Fibroblast of pulmonary artery (primary cell): Measurements from ENCODE around the gene RASGRF2.
"Not testable (repeated sequence)": the region's sequence is repeated elsewhere in the genome, so short reads cannot be mapped to it uniquely, and the experiment has no call there.

Experiments used
- DNase-seq: peaks from one replicate; pipeline ENCODE4 v3.0.0-alpha.2; 2010; ENCODE audit warnings: low read depth
- H3K4me3 ChIP-seq: replicated peaks from 2 replicates; pipeline ENCODE4 v1.5.1; 2011; ENCODE audit warnings: low read depth, mild to moderate bottlenecking, control low read depth, low read length, moderate library complexity
- CTCF ChIP-seq: IDR thresholded peaks from 2 replicates; pipeline ENCODE4 v1.5.1; 2011; ENCODE audit warnings: mild to moderate bottlenecking, control low read depth, low read length, inconsistent platforms; ENCODE audit errors: missing control alignments

The RASGRF2 gene

DNA sequence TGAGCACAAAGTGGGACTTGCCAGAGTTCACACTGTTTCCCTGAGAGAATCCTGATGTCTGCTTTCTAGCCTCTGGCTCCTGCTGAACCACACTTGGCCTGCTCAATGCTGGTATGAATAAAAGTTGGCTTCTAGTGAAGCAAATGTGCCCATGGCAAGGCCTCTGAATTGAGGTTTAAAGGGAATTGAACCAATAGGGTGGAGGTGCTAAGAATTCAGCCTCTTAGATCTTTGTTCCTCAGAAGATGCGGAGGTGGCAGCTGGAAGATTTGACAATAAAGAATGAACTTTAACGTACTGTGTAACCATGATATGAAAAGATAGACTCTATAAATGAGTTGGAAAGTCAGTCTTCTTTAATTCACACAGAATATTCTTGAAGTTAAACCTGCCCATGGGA is 57.2 kb downstream of the RASGRF2 start:
- H3K4me3 ChIP-seq: no peak overlapping the region
- no peak for TF ChIP-seq CTCF
- DNase-seq: no peak

GRCh38 chr5:81018608-81019007 is 58.4 kb downstream of the RASGRF2 start:
- DNase-seq, H3K4me3 ChIP-seq: not testable (repeated sequence)

GRCh38 chr5:81019748-81020147 is 59.6 kb downstream of the RASGRF2 start:
- TF ChIP-seq CTCF: no peak
- DNase-seq: no peak

DNA sequence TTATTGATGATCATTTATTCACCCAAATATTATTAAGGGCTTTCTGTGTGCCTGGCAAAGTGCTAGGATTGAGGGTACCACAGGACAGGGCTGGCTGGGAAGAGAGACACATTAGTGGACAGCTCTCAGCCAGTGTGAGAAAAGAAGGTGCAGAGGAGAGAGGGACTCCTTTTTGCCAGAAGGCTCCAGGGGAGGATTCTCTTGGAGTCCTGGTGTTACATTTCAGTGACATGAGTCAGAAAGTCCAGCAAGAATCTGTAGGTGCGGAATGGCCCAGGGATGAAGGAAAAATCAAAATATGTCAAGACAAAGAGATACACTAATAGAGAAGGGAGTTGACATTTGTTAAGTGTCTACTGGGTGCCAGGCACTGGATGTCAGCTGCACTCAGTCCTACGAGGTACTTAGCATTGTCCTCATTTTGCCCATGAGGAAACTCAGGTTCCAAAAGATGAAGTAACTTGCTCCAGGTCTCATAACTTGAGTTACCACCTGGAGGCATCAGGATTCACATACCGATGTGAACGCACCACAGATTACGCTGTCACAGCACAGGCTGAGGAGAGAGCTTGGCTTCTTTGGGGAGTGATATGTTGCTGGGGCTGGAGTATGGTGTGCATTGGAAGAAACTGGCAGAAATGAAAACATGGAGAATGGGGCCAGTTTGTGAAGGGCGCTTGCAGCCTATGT is 60.5 kb downstream of the RASGRF2 start:
- H3K4me3 ChIP-seq: no peak overlapping the region
- no peak for DNase-seq
- no peak for TF ChIP-seq CTCF

More at GRCh38 chr5:81019748-81020147, 59.6 kb downstream of the RASGRF2 start:
- no peak overlapping the region for H3K4me3 ChIP-seq

DNA sequence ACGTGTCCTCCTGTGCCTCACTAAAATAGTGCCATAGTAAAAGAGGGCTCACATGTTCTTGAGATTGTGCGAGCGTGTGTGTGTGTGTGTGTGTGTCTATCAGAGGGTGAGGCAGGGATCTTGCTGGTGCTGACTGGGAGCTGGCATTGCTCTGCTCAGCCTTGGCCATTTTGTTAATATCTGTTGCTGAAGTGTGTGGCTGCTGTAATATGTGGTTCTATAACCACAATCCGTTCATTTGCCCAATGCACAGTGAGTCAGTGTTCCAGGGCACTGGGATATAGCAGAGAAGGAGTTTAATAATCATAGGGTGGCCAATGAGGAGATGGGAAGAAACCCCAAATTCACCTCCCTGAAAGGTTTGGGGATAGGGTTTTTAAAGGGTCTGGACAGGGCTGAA is 61.3 kb downstream of the RASGRF2 start:
- TF ChIP-seq CTCF: no peak

DNA sequence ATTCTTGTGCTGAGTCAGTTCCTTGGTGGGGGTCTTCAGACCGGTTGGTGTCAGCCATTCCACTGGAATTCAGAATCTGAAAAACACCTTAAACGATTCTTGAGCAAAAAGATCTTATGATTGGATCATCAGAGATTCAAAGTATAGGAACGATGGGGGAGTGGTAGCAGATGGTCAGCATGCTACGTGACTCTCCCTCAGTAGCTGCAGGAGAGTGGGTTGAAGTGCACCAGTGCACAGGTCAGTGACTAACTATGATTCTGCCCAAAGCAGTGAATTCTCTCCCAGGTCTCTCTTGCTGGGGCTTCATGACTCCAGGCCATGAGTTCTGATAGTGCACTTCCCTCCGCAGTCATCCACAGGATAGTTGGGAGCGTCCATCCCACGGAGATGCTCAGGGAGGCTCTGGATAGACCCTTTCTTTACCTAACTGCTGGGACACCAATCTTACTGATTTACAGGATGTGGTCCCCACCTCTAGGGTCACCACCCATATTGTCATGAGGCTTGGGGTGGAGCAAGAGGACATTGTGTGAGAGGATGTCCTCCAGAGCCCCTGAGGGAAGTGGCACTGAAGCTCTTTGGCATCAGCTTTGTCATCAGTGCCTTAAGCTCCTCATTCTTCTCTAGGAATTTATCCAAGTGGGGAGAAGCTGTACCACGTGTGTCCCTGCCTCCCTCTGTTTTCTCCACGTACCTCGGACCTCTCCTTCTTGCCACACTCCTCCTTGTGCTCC is 62.0 kb downstream of the RASGRF2 start:
- no peak overlapping the region for H3K4me3 ChIP-seq
- TF ChIP-seq CTCF: no peak
- DNase-seq: no peak

More for the DNA sequence above, 61.3 kb downstream of the RASGRF2 start:
- H3K4me3 ChIP-seq: no peak overlapping the region
- no peak for DNase-seq

GRCh38 chr5:81022688-81023084 is 62.5 kb downstream of the RASGRF2 start:
- no peak for DNase-seq
- no peak for TF ChIP-seq CTCF

More at GRCh38 chr5:81022688-81023084, 62.5 kb downstream of the RASGRF2 start:
- no peak overlapping the region for H3K4me3 ChIP-seq
